GM21447 (cell line): ENCODE data around the gene PIK3C2B.
A peak's percentile ranks its signal among the peaks of the same experiment; 100 is the strongest.
"Not testable (repeated sequence)": the region's sequence is repeated elsewhere in the genome, so short reads cannot be mapped to it uniquely, and the experiment has no call there.

ENCODE experiments used
- ATAC-seq: cut with Tn5 transposase; IDR thresholded peaks from one replicate; pipeline ENCODE4 v1.9.1; 2021; ENCODE audit not compliant: unreplicated experiment

Gene PIK3C2B, protein sequence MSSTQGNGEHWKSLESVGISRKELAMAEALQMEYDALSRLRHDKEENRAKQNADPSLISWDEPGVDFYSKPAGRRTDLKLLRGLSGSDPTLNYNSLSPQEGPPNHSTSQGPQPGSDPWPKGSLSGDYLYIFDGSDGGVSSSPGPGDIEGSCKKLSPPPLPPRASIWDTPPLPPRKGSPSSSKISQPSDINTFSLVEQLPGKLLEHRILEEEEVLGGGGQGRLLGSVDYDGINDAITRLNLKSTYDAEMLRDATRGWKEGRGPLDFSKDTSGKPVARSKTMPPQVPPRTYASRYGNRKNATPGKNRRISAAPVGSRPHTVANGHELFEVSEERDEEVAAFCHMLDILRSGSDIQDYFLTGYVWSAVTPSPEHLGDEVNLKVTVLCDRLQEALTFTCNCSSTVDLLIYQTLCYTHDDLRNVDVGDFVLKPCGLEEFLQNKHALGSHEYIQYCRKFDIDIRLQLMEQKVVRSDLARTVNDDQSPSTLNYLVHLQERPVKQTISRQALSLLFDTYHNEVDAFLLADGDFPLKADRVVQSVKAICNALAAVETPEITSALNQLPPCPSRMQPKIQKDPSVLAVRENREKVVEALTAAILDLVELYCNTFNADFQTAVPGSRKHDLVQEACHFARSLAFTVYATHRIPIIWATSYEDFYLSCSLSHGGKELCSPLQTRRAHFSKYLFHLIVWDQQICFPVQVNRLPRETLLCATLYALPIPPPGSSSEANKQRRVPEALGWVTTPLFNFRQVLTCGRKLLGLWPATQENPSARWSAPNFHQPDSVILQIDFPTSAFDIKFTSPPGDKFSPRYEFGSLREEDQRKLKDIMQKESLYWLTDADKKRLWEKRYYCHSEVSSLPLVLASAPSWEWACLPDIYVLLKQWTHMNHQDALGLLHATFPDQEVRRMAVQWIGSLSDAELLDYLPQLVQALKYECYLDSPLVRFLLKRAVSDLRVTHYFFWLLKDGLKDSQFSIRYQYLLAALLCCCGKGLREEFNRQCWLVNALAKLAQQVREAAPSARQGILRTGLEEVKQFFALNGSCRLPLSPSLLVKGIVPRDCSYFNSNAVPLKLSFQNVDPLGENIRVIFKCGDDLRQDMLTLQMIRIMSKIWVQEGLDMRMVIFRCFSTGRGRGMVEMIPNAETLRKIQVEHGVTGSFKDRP (N-terminal part only)

DNA sequence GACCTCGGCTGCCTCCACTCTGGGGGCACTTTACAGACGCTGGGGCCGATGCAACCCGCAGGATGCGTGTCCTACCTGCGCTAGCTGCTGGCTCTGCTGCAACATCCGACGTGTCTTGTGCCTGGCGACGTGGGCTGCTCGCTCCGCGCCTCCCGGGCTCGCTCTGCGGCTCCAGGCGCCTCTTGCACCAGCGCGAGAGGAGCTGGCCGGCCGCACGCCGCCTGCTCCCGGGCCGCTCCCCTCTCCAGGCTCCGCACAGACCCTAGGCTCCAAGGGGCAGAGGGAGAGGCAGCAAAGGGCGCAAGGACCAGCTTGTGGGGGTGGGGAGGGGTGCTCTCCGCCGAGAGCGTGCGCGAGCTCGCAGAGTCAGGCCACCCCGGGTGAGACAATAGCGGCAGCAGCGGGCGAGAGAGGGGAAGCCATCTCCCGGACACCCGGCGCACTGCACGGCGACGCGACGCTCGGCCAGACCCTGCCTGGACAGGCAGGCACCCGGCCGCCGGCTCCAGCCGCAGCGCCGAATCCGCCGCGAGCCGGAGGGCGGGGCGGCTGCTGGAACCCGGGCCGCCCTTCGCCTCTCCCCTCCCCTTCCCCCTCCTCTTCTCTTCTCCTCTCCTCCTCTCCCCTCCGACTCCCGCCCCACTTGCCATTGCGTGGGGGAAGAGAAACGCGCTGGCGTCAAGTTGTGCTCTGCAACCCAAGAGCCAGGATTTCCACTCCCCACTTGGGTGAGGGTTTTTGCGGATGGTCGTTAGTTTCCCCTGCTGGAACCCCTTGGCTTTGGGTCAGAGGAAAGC lies at the start of gene PIK3C2B:
TSS of gene PIK3C2B (minus strand) at position 525 of the 797 bp plus-strand sequence. CDS start 25,003 bp downstream, outside the sequence.
- peak; percentile 73 for ATAC-seq

DNA sequence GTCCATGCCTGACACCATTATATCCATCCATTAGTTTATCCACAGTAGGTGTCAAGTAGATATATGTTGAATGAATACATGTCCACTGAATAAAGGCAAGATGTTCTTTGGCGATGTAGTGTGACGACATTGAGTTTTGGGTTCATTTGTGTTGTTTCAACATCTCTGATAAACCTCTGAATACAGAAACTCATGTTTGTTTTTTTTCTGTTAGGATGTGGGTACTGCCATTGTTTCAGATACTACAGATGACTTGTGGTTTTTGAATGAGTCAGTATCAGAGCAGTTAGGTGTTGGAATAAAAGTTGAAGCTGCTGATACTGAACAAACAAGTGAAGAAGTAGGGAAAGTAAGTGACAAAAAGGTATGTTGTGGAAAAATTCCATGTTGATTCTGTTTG lies 49.7 kb upstream of the PIK3C2B start:
- peak; percentile 66 for ATAC-seq

DNA sequence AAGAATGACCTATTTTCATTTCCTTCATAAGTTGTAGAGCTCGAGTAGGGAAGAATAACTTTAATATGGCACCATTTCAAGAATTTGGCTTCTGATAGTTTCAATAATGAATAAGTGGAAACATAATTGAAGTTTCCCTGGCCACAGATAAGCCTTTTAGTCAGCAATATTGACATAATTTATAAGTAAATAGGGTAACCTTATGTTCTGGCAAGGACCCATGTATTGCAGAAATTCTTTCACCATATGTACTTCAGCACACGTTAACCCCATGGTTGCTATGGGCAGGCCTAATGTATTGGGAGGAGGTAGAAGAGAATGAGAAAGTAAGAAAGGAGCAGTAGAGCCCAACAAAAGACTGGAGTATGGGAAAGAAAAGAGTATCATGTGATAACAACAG lies 47.0 kb upstream of the PIK3C2B start:
- no peak for ATAC-seq

DNA sequence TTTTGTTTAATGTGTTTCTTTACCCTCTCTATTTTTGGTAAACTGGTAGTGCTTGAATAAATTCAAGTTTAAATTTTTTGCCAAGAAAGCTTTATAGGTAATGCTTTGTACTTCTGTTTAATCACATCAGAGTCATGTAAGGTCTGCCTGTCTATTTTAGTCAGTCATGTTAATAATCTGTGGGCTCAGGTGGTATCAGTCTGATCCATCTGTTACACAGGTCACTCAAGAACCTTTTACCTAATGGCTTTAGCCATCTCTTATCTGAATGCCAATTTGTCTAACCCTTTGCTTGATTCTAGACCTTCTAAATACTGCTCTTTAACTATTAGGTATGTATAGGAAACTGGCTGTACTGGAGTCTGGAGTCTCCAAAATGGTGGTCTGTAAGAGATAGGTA lies 38.2 kb upstream of the PIK3C2B start:
- no peak for ATAC-seq

DNA sequence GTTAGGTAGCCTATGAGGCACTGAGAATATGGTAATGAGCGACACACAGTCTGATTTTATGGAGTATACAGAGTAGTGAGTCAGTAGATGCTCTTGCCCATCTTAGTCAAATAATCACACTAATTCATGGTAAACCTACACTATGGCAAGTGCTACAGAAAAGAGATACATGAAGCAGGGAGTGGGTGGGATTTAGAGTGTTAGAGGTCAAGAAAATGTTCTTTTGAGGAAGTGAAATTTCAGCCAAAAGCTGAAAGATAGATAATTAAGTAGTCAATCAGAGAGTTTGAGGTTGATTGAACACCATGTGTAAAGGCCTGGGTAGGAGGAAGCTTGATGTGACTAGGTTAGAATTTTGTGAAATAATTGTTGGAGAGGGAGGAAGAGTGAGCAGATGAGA lies 36.3 kb upstream of the PIK3C2B start:
- ATAC-seq, result peak; percentile 85

DNA sequence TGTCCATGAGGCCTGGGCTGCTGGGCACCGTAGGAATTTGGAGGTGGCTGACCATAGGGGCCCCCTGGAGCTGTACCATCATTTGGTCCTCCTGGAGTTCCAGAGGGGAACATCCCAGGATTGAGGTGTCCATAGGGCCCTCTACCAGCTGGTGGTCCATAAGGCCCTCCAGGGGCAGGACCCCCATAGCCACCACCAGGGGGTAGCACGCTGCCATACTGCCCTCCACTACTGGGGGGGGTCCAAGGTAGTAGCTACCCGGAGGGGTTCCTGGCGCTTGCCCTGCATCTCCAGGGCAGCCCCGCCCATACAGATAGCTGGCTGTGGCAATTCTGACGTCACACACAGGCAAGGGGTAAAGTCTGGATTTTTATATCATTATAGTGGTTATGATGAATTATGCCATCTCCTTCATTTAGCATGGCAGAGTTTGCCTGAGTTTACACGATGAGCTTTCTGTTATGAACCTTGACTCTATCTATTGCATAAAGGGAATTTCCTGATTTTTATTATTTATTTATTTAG lies 34.8 kb upstream of the PIK3C2B start:
- no peak for ATAC-seq

DNA sequence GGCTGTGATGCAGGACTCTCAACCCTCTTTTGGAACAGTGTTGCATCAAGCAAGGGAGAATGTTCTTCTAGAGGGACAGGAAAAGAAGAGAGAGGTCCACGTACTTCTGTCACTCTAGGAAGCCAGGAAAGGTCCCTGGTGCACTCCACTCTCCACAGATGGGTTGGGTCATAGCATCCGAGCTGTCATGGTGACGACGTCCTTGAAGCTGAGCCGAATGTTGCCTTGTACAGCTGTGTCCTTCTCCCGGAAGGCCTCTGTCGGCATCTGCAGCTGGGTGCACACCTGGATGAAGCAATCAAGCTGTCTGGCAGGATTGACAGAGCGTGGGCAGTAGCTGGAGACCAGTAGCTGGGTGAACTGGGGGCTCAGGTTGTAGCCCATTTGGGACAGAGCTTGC lies 34.1 kb upstream of the PIK3C2B start:
- ATAC-seq, result no peak

DNA sequence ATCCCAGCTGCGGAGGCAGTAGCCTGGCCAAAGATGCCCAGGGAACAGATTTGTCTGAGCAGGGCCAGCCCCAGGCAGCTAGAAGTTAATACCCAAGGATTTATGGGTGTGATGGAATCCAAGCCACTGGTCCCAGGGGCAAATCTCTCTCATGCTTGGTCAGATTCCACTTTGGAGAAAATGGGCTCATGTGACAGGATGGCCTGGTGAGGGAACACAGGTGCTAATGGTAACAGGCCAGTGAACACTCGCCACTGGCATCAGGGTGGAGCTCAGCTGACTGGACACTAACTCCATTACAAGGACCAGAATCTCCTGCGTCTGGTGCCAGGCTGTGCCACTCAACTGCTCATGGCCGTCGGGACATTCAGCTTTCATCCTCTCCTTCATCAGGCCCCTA lies 33.6 kb upstream of the PIK3C2B start:
- no peak for ATAC-seq

DNA sequence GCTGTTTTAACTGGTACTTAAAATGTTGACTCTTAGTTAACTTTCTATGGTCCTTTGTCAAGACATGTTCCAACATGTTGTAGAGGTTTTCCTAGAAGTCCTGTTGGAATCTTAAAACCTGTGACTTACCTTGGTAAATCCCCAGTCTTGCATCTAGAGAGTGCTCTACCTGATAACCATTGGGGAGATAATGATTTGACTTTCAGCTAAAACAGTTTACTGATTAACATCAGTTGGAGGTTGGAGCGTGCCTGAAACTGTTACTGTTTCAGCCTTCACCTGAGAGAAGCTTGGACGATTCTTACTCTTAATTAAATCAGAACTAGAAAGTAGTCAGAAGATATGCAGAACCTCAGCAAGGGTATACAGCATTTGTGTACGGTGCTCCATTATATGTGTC lies 30.4 kb upstream of the PIK3C2B start:
- peak; percentile 47 for ATAC-seq

DNA sequence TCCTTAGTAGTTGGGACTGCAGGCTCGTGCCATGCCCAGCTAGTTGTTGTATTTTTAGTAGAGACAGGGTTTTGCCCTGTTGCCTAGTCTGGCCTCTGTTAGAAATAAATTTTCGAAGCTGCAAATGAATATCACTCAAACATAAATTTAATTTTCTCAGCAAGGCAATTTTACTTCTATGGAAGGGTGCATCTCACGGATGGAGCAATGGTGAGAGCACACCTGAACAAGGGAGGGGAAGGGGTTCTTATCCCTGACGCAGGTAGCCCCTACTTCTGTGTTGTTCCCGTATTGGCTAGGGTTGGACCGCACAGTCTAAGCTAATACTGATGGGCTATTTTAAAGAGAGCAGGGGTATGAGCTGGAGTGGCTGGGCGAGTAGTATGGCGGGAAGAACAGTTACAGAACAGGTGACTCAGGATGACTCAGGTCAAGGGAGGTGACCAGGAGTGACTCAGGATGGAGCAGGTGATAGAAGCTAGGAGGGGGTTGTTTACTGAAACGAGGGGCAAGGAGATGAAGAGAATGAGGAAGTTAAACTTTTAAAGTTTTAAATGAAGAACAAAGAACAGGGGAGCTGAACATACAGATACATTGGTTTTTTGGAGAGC lies 29.1 kb upstream of the PIK3C2B start:
- ATAC-seq, result no peak

DNA sequence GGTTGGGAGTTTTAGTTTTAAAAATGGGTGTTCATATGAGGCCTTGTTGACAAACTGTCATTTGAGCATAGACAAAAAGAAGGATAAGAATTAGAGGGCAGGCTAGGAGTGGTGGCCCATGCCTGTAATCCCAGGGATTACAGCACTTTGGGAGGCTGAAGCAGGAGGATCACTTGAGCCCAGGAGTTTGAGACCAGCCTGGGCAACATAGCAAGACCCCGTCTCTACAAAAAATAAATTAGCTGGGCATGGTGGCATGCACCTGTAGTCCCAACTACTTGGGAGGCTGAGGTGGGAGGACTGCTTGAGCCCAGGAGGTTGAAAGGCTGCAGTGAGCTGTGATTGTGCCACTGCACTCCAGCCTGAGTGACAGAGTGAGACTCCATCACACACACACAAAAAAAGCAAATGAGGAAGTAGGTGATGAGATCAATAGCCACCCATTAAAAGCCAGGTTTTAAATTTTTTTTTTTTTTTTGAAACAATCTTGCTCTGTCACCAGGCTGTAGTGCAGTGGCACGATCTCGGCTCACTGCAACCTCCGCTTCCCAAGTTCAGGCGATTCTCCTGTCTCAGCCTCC lies 27.4 kb upstream of the PIK3C2B start:
- ATAC-seq, result not testable (repeated sequence)

DNA sequence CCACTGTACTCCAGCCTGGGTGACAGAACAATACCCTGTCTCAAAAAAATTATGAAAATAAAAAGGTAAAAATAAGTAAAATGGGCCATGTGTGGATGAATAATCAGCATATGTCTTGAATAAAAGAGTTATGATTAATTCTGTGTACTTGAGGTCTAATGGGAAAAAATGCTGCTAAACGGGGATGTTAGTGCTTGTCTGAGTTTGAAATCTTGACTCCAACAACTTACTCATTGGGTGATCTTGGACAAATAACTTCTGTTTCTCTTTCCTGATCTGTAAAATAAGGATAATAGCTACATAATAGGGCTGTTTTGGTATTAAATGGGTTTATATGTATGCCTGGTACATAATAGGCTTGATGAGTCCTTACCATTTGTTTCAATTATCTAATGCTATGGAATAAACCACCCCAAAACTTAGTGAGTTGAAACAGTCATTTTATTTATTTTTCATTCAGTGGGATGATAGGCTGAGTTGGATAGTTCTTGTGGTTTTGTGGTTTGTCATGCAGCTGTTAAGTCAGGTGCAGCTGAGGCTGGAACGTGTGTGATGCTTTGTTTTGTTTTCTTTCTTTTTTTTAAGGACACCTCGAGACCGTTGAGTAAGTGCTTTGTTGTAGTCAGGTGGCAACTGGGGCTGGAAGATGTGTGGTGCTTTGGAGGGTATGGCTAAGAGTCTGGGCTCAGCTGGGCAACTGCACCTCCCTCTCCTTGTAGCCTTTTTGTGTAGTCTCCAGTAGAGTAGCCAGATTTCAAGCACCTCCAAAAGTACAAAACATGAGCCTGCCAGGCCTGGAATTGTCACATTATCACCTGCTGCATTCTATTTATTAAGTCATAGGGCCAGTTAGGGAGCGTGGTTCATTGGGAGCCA lies 26.5 kb upstream of the PIK3C2B start:
- peak; percentile 67 for ATAC-seq

DNA sequence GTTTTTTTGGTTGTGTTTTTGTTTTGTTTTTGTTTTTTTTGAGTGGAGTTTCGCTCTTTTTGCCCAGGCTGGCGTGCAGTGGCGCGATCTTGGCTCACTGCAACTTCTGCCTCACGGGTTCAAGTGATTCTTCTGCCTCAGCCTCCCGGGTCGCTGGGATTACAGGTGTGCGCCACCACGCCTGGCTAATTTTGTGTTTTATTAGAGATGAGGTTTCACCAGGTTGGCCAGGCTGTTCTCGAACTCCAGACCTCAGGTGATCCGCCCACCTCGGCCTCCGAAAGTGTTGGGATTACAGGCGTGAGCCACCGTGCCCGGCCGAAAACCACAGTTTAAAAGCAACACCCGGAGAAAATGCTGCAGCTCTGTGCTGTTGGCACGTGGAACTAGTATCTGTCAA lies 22.8 kb upstream of the PIK3C2B start:
- not testable (repeated sequence) for ATAC-seq

DNA sequence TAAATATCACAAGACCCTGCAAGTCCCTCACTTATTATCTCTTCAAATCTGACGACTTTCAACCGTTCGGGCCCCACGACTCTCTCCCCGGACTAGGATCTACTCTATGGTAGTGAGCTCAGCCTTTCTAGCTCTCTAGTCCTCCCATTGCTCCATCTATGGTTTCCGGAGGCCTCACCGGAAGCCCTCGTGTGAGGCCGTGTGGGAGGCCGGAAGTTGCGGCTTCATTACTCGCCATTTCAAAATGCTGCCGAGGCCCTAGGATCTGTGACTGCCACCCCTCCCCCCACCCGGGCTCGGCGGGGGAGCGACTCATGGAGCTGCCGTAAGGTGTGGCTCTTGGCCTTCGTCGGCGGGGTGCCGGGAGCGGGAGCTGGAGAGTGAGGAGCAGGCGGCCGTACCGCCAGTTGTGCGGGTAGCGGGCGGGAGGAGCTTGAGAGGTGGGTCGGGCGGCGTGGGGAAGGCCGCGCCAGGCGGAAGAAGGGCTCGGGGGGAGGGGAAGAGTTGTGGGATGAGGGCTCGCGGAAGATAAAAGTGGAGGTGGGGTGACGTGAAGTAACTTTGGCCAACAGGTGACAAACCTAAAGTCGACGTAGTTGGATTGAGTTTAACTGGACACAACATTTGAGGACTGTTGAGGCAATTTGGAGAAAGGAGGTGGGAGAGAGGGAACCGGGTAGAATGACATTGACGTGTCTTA lies 21.7 kb upstream of the PIK3C2B start, which contains the start of gene MDM4:
TSS of gene MDM4 (plus strand) at position 227 of the 700 bp plus-strand sequence. CDS start 9,113 bp downstream, outside the sequence.
- peak; percentile 72 for ATAC-seq

DNA sequence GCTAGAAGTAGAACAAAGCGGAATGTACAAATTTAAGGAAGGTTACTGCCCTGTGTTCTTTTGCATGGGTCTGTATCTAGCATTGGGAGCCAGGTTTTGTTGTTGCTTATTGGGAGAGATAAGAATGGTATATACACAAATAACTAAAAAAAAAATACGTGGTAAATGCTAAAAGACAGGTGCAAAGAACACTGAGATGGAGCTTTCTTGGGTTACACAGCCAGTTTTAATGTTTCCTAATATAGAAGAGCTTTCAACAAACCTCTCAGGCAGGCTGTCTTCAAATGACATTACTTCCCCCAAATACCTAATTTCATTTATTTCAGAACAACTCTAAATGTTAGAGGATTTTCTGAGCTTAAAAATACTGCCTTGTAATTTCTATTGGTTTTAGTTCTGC lies 20.2 kb upstream of the PIK3C2B start:
- ATAC-seq, result no peak

DNA sequence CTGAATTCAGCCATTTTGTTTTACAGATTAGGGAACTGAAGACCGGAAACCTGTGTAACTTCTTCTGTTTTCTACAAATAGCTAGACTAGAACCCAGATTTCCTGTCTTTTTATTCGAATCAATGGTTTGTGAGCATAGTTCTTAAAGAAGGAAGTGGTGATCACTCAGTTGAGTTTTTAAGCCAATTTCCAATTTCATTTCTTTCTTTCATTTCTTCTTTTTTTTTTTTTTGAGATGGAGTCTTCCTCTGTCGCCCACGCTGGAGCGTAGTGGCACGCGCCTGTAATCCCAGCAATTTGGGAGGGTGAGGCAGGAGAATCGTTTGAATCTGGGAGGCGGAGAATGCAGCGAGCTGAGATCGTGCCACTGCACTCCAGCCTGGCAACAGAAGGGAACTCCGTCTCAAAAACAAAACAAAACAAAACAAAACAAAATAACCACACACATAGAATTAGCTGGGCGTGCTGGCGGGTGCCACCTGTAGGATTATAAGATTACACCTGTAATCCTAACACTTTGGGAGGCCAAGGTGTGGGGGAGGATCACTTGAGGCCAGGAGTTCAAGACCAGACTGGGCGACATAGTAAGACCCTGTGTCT lies 18.6 kb upstream of the PIK3C2B start:
- ATAC-seq, result no peak

DNA sequence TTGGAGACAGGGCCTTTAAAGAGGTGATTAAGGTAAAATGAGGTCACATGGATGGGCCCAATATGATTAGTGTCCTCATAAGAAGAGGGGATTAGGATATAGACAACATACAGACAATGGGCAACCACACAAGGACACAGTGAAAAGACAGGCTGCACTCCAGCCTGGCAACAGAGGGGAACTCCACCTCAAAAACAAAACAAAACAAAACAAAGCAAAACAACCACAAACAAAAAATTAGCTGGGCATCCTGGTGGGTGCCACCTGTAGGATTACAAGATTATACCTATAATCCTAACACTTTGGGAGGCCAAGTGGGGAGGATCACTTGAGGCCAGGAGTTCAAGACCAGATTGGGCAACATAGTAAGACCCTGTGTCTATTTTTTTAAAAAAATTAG lies 16.8 kb upstream of the PIK3C2B start:
- no peak for ATAC-seq
